SK-N-DZ (cell line): Measurements from ENCODE around the gene CLDN5.
"Not testable (repeated sequence)": the region's sequence is repeated elsewhere in the genome, so short reads cannot be mapped to it uniquely, and the experiment has no call there.

Experiments
- DNase-seq: peaks from one replicate; pipeline ENCODE4 v3.0.0-alpha.2; 2015; ENCODE audit warnings: low spot score

CLDN5 gene

DNA sequence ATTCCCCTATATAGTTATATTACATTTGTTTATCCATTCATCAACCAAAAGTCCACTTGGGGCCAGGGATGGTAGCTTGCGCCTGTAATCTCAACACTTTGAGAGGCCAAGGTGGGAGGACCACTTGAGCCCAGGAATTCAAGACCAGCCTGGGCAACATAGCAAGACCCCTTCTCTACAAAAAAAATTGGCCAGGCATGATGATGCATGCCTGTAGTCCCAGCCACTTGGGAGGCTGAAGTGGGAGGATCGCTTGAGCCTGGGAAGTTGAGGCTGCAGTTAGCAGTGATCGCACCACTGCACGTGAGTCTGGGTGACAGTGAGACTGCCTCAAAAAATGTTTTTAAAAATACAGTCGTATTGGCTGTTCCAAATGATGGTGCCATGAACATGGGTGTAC is 24.2 kb upstream of the CLDN5 start:
- not testable (repeated sequence) for DNase-seq

- DNase-seq: no peak
These were observed 23.4 kb upstream of the CLDN5 start for GRCh38 chr22:19547620-19548019.

GRCh38 chr22:19546680-19547079 is 22.5 kb upstream of the CLDN5 start:
- DNase-seq: no peak

DNA sequence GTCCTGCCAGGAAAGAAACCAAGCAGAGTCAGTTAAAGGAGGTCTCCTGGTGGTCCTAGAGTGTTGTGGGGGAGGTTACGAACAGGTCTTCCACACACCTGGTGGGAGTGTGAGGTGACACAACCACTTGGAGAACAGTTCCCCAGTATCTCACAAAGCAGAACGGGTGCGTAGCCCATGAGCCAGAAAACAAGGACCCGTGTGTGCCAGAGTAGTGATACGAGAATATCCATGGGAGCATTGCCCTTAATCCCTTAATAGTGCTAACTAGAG is 21.7 kb upstream of the CLDN5 start:
- no peak for DNase-seq

GRCh38 chr22:19543970-19544708 is 19.9 kb upstream of the CLDN5 start:
- DNase-seq: no peak

DNA sequence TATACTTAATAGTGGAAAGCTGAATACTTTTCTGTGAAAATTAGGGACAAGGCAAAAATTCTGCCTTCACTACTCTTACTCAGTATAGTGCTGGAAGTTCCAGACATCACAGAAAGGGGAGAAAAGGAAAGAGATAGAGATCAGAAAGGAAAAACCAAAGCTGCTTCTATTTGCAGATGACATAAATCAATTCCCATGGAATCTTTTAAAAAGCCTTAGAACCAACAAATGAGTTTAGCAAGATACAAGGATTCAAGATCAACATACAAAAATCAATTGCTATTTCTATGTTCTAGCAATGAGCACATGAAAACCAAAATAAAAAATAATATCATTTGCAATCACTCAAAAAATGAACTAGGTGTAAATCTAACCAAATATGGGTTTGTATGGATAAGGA is 16.2 kb upstream of the CLDN5 start:
- no peak for DNase-seq

- no peak for DNase-seq
These were observed 13.8 kb upstream of the CLDN5 start for GRCh38 chr22:19537941-19538488.

DNA sequence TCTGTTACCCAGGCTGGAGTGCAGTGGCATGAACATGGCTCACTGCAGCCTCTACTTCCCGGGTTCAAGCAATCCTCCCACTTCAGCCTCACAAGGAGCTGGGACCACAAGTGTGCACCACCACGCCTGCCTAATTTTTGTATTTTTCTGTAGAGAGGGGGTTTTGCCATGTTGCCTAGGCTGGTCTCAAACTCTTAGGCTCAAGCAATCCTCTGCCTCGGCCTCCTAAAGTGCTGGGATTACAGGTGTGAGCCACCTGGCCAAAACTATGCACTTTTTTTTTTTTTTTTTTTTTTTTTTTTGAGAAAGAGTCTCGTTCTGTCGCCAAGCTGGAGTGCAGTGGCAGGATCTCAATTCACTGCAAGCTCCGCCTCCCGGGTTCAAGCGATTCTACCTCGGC is 12.4 kb upstream of the CLDN5 start:
- no peak for DNase-seq

- no peak for DNase-seq
These were observed 10.8 kb upstream of the CLDN5 start for GRCh38 chr22:19535001-19535400.

- DNase-seq: no peak
These were observed 9.6 kb upstream of the CLDN5 start for GRCh38 chr22:19533857-19534256.

- no peak for DNase-seq
These were observed 8.9 kb upstream of the CLDN5 start for GRCh38 chr22:19533049-19533626.

DNA sequence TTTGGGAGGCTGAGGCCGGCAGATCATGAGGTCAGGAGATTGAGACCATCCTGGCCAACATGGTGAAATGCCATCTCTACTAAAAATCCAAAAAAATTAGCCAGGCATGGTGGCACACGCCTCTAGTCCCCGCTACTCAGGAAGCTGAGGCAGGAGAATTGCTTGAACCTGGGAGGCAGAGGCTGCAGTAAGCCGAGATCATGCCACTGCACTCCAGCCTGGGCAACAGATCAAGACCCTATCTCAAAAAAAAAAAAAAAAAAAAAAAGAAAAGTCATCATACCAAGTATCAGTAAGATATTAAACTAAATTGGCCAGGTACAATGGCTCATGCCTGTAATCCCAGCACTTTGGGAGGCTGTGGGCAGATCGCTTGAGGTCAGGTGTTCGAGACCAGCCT is 7.1 kb upstream of the CLDN5 start:
- DNase-seq: not testable (repeated sequence)

GRCh38 chr22:19530751-19531150 is 6.5 kb upstream of the CLDN5 start:
- DNase-seq: no peak

DNA sequence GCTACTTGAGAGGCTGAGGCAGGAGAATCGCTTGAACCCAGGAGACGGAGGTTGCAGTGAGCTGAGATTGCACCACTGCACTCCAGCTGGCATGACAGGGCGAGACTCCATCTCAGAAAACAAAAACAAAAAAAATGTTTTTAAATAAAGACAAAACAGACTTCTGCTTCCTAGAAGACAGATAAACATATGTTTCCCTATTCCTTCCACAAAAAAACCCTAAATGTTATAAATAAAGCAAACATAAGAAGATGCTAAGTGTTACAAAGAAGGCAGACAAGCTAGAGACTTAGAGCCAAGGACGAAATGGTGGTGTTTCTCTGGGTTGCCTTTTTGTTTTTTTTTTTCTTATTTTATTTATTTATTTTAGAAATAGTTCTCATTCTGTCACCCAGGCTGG is 5.6 kb upstream of the CLDN5 start:
- DNase-seq: no peak

- DNase-seq: no peak
These were observed 3.7 kb upstream of the CLDN5 start for GRCh38 chr22:19527861-19528417.

GRCh38 chr22:19527321-19527721 is 3.1 kb upstream of the CLDN5 start:
- DNase-seq: peak; percentile 21

GRCh38 chr22:19526702-19527111 is 2.5 kb upstream of the CLDN5 start:
- DNase-seq: no peak

DNA sequence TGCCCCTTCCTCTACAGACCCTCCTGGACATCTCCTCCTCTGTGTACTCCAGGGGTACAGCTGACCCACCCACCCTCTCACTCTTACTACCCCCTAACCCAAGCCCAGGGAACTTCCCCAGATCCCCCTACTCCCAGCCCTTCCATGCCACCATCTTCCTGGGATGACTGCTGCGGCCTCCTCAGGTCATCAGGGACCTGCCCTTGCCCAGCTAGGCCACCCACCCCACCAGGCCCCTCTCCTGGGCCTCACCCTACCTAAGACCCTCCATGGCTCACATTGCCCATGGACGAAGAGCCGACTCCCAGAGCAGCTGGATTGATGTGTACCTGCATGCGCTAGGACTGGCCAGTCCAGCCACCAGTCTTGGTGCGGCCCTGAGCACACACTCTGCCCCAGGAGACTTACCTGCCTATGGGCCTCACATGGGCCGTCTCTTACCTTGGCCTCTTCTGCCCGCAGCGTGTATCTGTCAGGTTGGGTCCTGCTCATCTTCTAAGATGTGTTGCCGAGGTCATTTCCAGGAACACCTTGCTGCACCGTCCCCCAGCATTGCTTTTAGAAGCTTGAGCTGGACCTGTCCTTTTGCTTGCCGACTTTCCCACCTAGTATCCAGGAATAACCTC is 2.0 kb upstream of the CLDN5 start:
- DNase-seq: no peak

- peak; percentile 29 for DNase-seq
These were observed 1.5 kb upstream of the CLDN5 start for GRCh38 chr22:19525666-19526065.

- DNase-seq: no peak
These were observed 978 bp upstream of the CLDN5 start for GRCh38 chr22:19525116-19525660.

DNA sequence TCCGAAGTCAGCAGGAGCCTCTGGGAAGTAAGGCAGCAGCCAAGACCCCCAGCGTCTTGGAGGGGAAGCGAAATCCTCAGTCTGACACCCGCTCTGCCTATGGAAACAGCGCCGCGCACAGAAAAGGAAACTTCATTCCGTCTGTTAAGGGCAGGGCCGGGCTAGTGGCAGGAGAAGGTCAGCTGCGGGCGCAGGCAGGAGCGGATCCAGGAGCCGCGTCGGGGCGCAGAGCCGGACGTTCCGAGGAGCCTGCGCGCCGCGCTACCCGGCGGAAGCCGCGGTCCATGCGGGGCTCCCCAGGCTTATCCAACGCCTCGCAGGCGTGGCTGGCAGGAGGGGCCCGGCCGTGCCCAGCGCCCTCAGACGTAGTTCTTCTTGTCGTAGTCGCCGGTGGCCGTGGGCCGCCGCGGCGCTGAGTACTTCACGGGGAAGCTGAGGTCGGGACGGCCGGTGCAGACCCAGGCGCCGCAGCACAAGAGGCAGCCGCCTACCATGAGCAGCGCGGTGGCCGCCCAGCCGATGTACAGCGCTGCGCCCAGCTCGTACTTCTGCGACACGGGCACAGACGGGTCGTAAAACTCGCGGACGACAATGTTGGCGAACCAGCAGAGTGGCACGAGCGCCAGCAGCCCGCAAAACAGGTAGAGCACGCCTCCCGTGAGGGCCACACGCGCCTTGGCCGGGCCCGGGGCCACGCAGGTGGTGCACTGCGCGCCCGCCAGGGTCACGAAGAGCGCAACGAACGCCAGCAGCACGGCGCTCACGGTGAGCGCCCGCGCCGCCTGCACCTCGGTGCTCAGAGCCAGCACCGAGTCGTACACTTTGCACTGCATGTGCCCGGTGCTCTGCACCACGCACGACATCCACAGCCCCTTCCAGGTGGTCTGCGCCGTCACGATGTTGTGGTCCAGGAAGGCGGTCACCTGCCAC is 705 bp downstream of the CLDN5 start:
- peak; percentile 23 for DNase-seq
